Activated naive CD8-positive, alpha-beta T cell treated with anti-CD3 and anti-CD28 coated beads for 36 hours (primary cell): ENCODE results near the gene SLC25A24. TPM values are rescaled to one million over a fixed set of nuclear protein-coding genes. Genes with fewer than 3 reads are reported as not detected.
"Not testable (repeated sequence)": the region's sequence is repeated elsewhere in the genome, so short reads cannot be mapped to it uniquely, and the experiment has no call there.

Experiments
- DNase-seq: peaks from one replicate; pipeline ENCODE4 v3.0.0; 2021
- H3K27ac Mint-ChIP-seq: one replicate; pipeline ENCODE4 v1.8.0; 2022; ENCODE audit warnings: mild to moderate bottlenecking, moderate library complexity, mixed read lengths
- H3K27me3 Mint-ChIP-seq: one replicate; pipeline ENCODE4 v1.8.0; 2022; ENCODE audit warnings: mild to moderate bottlenecking, mixed read lengths
- H3K36me3 Mint-ChIP-seq: one replicate; pipeline ENCODE4 v1.8.0; 2021; ENCODE audit warnings: mild to moderate bottlenecking, mixed read lengths
- H3K4me1 Mint-ChIP-seq: one replicate; pipeline ENCODE4 v1.8.0; 2021; ENCODE audit warnings: mixed read lengths
- H3K4me3 Mint-ChIP-seq: one replicate; pipeline ENCODE4 v1.8.0; 2022; ENCODE audit warnings: mild to moderate bottlenecking, moderate library complexity, mixed read lengths
- H3K9me3 Mint-ChIP-seq: one replicate; pipeline ENCODE4 v1.8.0; 2022; ENCODE audit warnings: mixed read lengths
- total RNA-seq, 2 experiments: library from RNA; stranded (reverse); gene quantifications; one replicate each; pipeline ENCODE4 v1.2.3, GENCODE V29; 2021

SLC25A24 gene
- total RNA-seq, 2 experiments from 2014 or later, result 10.9 to 11.1 TPM

DNA sequence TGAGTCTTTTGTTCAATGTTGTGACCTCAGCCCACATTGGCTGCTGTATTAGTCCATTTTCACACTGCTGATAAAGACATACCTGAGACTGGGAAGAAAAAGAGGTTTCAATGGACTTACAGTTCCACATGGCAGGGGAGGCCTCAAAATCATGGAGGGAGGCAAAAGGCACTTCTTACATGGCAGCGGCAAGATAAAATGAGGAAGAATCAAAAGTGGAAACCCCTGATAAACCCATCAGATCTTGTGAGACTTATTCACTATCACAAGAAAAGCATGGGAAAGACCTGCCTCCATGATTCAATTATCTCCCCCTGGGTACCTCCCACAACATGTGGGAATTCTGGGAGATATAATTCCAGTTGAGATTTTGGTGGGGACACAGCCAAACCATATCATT lies 68.9 kb downstream of the SLC25A24 start:
- H3K27me3 Mint-ChIP-seq, DNase-seq, H3K27ac Mint-ChIP-seq, H3K4me1 Mint-ChIP-seq, H3K4me3 Mint-ChIP-seq, H3K9me3 Mint-ChIP-seq: not testable (repeated sequence)
- peaks cover 18% of the 10 kb centered on the region for H3K36me3 Mint-ChIP-seq

DNA sequence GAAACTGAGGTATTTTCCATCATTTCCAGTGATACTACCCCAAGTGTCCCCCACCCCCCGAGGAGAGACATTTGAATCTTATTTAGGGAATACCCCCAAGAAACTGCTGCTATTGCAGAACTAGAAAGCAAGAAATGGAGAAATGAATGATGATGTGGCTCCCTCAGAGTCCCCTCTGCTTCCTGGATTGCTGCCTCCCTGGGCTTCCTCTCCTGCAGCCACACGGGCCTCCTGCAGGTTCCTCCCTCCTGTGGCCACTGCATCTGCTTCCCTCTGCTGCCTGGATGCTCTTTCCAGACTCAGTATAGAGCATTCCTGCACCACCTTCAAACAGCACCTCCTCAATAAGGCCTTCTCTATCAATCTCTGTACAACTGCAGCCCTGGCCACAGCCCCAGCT lies 69.3 kb downstream of the SLC25A24 start:
- Mint-ChIP-seq H3K4me1 (no peaks in the 10 kb centered on the region), H3K27ac (no peak overlapping the region), H3K36me3 (peaks cover 18% of the 10 kb centered on the region)

GRCh38 chr1:108129999-108130398 lies 70.1 kb downstream of the SLC25A24 start:
- no peak overlapping the region for H3K4me3 Mint-ChIP-seq
- peaks cover 5% of the 10 kb centered on the region for H3K9me3 Mint-ChIP-seq
- H3K27ac Mint-ChIP-seq, result no peak overlapping the region
- H3K4me1 Mint-ChIP-seq, result peaks cover 5% of the 10 kb centered on the region
- no peaks in the 10 kb centered on the region for H3K27me3 Mint-ChIP-seq
- DNase-seq, result no peak
- peaks cover 18% of the 10 kb centered on the region for H3K36me3 Mint-ChIP-seq

More for the DNA sequence above, 69.3 kb downstream of the SLC25A24 start:
- no peaks in the 10 kb centered on the region for H3K27me3 Mint-ChIP-seq
- H3K4me3 Mint-ChIP-seq, result no peak overlapping the region
- H3K9me3 Mint-ChIP-seq, result peaks cover 5% of the 10 kb centered on the region
- DNase-seq, result no peak

DNA sequence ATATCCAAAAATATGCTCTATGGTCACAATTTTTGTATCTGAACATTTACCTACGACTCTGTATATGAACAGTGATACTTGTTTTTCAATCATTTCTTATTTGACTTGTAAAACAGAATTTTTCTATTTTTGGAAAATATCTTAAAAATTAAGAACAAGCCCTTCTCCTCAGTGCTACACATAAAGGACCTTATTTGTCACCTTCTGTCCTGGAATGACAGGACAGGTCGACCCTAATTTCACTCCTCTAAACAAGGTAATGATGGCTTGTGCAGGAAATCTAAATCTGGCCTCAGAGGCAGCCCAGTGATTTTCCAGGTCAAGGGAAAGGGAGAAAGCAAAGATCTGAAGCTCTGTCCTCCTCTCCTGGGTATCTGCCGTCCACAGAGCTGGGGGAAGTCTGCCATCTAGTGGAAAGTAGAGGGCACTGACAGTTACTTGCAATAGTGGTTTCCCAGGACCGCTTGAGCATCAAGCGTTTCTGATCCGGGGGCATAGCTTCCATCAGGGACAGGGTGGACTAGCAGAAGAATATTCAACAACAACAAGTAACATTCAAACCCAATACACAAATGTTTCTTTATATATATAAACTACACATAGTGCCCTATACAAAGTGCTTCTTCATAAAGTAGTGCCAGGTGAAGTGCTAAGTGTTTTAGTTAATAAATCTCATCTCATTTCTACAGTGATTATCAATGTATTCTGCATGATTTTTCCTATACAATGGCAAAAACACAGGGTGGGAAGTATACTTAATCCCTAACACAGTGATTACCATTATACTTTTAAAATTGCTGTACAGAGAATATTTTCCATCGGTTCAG lies 74.6 kb downstream of the SLC25A24 start:
- Mint-ChIP-seq H3K9me3 (no peaks in the 10 kb centered on the region), H3K27ac (no peak overlapping the region), H3K36me3 (no peaks in the 10 kb centered on the region), H3K4me1 (peaks cover 5% of the 10 kb centered on the region), H3K27me3 (no peaks in the 10 kb centered on the region), H3K4me3 (no peak overlapping the region)
- DNase-seq, result peak; percentile 43

GRCh38 chr1:108124622-108125311 lies 75.4 kb downstream of the SLC25A24 start:
- H3K36me3 Mint-ChIP-seq, result no peaks in the 10 kb centered on the region
- H3K27ac Mint-ChIP-seq, result no peak overlapping the region
- no peak for DNase-seq
- peaks cover 5% of the 10 kb centered on the region for H3K4me1 Mint-ChIP-seq
- no peak overlapping the region for H3K4me3 Mint-ChIP-seq
- no peaks in the 10 kb centered on the region for H3K27me3 Mint-ChIP-seq
- H3K9me3 Mint-ChIP-seq, result no peaks in the 10 kb centered on the region

DNA sequence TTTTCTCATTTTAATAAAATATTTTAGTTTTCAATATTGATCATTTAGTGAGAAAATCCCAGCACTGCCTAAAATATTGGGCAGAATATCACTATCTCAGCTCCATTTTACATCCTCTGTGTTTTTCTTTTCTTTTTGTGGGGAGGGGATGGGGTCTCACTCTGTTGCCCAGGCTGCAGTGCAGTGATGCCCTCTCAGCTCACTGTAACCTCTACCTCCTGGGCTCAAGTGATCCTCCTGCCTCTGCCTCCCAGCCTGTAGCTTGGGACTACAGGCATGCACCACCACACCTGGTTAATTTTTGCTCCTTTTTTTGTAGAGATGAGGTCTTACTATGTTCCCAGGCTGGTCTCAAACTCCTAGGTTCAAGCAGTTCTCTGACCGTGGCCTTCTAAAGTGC lies 76.1 kb downstream of the SLC25A24 start:
- H3K9me3 Mint-ChIP-seq, result no peaks in the 10 kb centered on the region
- no peaks in the 10 kb centered on the region for H3K27me3 Mint-ChIP-seq
- no peaks in the 10 kb centered on the region for H3K36me3 Mint-ChIP-seq
- no peak overlapping the region for H3K4me3 Mint-ChIP-seq
- DNase-seq, result no peak
- H3K27ac Mint-ChIP-seq, result no peak overlapping the region
- H3K4me1 Mint-ChIP-seq, result peaks cover 8% of the 10 kb centered on the region

GRCh38 chr1:108121358-108122143 lies 78.6 kb downstream of the SLC25A24 start:
- Mint-ChIP-seq H3K36me3 (no peaks in the 10 kb centered on the region), H3K27me3 (no peaks in the 10 kb centered on the region), H3K4me3 (no peak overlapping the region), H3K9me3 (no peaks in the 10 kb centered on the region), H3K4me1 (peaks cover 15% of the 10 kb centered on the region), H3K27ac (no peak overlapping the region)
- no peak for DNase-seq

DNA sequence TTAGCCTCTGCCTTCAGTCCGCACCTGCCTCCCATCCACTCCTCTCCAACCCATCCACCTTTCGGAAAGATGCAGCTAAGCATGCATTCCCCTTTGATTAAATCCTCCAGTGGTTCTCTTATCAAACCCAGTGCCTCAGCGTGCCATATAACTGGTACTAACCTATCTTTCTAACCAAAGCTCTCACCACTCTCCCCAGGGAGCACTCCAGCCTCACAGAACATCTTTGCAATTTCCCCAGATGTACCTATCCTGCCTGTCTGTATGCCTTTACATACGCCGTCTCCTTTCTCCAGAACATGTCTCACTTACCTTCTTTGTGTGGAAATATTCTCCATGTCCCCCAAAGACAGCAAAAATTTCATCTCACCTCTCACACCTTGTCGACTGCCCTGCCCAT lies 80.0 kb downstream of the SLC25A24 start:
- H3K9me3 Mint-ChIP-seq, result no peaks in the 10 kb centered on the region
- H3K36me3 Mint-ChIP-seq, result no peaks in the 10 kb centered on the region
- H3K27ac Mint-ChIP-seq, result no peak overlapping the region
- H3K4me3 Mint-ChIP-seq, result no peak overlapping the region
- no peaks in the 10 kb centered on the region for H3K27me3 Mint-ChIP-seq
- DNase-seq, result no peak
- peaks cover 10% of the 10 kb centered on the region for H3K4me1 Mint-ChIP-seq

GRCh38 chr1:108119500-108119899 lies 80.6 kb downstream of the SLC25A24 start:
- peaks cover 10% of the 10 kb centered on the region for H3K4me1 Mint-ChIP-seq
- DNase-seq, result no peak
- no peaks in the 10 kb centered on the region for H3K36me3 Mint-ChIP-seq
- no peak overlapping the region for H3K4me3 Mint-ChIP-seq
- no peaks in the 10 kb centered on the region for H3K27me3 Mint-ChIP-seq
- H3K9me3 Mint-ChIP-seq, result no peaks in the 10 kb centered on the region
- no peak overlapping the region for H3K27ac Mint-ChIP-seq

- H3K4me3 Mint-ChIP-seq, result no peak overlapping the region
Measured at GRCh38 chr1:108117945-108118902, 81.9 kb downstream of the SLC25A24 start.

DNA sequence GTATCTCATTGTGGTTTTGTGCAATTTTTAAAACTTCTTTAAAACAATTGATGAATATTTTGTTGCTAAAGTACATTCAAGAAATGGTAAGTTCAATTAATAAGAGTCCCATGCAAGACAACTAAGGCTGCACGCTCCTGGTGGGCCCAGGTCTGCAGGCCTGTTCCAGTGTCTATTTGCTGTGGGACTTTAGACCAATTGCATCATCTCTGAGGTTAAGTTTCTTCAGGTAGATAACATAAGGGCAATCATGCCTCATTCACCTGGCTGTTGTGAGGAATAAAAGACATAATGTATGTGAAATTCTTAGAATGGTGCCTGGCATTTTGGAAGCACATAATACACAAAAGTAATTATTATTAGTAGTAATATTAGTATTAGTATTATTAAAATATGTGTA lies 82.9 kb downstream of the SLC25A24 start:
- no peak overlapping the region for H3K27ac Mint-ChIP-seq
- peaks cover 10% of the 10 kb centered on the region for H3K4me1 Mint-ChIP-seq
- H3K36me3 Mint-ChIP-seq, result no peaks in the 10 kb centered on the region
- no peaks in the 10 kb centered on the region for H3K27me3 Mint-ChIP-seq
- H3K9me3 Mint-ChIP-seq, result no peaks in the 10 kb centered on the region
- DNase-seq, result no peak
- no peak overlapping the region for H3K4me3 Mint-ChIP-seq

More at GRCh38 chr1:108117945-108118902, 81.9 kb downstream of the SLC25A24 start:
- no peaks in the 10 kb centered on the region for H3K27me3 Mint-ChIP-seq
- no peaks in the 10 kb centered on the region for H3K9me3 Mint-ChIP-seq
- no peaks in the 10 kb centered on the region for H3K36me3 Mint-ChIP-seq
- H3K4me1 Mint-ChIP-seq, result peaks cover 10% of the 10 kb centered on the region
- no peak for DNase-seq
- H3K27ac Mint-ChIP-seq, result no peak overlapping the region

GRCh38 chr1:108114033-108114599 lies 86.0 kb downstream of the SLC25A24 start:
- H3K4me1 Mint-ChIP-seq, result peaks cover 7% of the 10 kb centered on the region
- no peaks in the 10 kb centered on the region for H3K27me3 Mint-ChIP-seq
- no peak overlapping the region for H3K4me3 Mint-ChIP-seq
- no peaks in the 10 kb centered on the region for H3K36me3 Mint-ChIP-seq
- no peak for DNase-seq
- no peaks in the 10 kb centered on the region for H3K9me3 Mint-ChIP-seq
- no peak overlapping the region for H3K27ac Mint-ChIP-seq

DNA sequence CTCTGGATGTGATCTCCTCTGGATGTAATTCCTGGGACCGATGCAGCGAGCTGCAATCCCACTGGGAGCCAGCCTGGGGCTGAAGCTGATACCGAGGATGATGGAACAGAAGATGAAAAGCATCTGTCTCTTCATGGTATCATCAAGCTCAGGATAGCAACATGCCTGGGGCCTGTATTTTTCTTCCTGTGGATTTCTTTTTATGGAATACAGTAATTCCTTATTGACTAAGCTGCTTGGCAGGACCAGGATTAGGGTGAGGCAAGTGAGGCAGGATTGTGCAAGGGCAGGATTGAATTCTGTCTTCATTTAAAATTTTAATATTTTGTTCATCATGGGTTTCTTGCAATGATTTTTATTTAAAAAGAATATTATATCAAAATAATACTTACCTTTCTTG lies 86.6 kb downstream of the SLC25A24 start:
- Mint-ChIP-seq H3K27ac (no peak overlapping the region), H3K9me3 (no peaks in the 10 kb centered on the region), H3K4me1 (peaks cover 7% of the 10 kb centered on the region), H3K27me3 (no peaks in the 10 kb centered on the region), H3K36me3 (no peaks in the 10 kb centered on the region), H3K4me3 (no peak overlapping the region)
- no peak for DNase-seq
